ENCODE results near the gene MARCHF3.

Gene MARCHF3

DNA sequence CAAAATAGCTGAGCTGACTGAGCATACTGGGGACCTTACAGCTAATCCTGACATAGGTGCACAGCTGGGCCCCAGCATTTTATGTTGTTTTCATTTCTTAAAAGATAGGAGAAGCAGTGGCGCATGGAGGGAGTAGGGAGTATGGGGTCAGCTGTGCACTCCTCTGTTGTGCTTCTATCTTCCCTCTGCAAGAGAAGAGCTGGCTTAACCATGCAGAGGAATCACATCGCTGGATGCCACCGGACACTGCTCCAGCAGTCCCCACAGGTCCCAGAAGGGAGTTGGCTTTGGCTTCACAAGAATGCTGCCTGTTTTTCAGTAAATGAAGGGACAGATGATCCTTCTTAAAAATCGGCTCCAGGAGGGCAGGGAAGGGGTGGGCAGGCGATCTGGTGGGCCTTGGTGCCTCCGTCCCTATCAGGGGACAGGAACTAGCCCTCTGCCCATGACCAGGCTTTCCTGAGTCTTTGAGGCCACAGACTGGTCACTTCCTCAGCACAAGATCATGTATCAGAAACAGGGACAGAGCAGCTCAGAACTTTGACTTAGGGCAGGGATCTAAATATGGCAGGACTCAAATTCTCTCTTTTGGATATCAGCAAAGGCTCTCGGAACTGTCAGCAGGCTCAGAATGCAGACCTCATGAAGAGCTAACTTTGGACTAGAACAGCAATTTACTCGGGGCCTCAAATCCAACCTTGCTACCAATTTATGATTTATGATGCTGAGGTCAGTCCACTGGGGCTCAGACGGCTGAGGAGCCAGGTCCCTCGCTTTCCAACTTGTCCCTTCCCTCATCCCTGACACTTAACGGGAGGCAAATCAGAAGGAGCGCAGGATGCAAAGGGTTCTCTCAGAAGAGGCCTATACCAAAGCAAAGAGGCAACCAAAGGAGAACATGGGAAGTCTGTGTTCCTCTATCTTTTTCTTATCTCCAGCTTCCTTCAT lies 47.2 kb downstream of the MARCHF3 start:
- no peak for DNase-seq (ENCODE audit: low spot score)

DNA sequence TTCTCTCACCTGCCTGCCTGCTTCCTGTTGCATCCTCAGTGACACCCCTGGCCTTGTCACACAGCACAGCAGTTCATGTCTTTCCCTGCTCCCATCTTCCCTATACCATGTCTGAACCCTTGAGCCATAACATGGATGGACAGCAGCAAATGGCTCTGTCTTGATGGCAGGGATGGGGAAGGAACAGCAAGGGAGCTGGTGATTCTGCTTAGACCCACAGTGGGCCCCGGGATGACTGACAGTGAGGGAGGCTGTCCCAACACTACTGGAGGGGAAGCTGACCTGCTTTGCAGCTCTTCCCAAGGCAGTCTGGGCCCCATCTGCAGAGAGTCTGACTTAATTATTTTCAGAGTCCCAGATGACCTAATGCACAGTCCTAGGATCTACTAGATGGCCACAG lies 48.2 kb downstream of the MARCHF3 start:
- DNase-seq (ENCODE audit: low spot score) = no peak

DNA sequence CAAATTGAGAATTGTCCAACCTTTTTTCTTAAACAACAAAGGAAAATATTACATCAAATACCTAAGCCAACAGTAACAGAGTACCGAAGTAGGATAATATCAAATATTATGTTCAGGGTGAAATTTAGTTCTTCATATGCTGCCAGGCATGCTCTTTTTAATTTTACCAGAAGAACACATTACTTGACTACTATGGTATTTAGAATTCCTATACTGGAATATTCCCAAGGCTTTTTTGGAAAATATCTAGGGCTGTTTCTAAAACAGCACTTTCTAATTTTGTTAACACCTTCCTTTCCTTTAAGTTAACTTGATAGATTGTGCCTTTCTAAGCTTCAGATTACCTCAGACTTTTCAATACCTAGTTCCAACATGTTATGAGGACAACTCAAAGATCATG lies 48.7 kb downstream of the MARCHF3 start:
- DNase-seq (ENCODE audit: low spot score) = no peak

DNA sequence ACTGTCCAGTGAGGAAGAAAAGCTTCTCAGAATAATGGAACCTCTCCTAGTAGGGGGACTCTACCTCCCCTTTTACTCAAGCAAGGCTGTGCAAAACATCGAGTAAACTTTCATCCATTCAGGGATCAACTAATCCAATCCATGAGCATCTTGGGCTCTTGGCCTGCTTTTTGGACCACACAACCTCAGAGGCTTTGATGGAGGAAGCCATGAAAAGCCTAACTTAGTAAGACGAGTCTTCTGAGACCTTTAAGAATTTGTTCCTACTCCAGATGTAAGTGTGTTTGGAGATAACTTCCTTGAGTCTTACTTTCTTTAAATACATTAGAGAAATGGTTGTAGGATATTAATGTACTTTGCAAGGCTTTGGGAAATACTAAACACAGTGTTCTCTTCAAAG lies 49.1 kb downstream of the MARCHF3 start:
- no peak for DNase-seq (ENCODE audit: low spot score)

DNA sequence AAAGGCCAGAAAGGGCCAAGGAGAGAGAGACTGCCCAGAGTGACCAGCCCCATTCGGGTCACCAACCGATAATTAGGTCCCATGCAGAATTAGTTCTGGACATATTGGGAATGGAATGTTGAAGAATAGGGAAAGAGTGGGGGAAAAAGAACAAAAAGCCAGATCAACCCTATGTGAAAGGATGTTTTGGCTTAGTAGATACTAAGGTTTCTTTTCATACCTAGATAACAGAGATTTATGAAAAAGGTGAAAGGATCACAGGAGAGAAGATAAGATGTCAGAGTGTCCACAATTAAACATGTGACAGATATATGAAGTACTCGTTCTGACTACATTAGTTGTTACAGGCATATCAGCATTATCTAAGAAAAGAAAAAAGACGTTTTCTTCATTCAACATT lies 52.1 kb downstream of the MARCHF3 start:
- DNase-seq (ENCODE audit: low spot score) = no peak

DNA sequence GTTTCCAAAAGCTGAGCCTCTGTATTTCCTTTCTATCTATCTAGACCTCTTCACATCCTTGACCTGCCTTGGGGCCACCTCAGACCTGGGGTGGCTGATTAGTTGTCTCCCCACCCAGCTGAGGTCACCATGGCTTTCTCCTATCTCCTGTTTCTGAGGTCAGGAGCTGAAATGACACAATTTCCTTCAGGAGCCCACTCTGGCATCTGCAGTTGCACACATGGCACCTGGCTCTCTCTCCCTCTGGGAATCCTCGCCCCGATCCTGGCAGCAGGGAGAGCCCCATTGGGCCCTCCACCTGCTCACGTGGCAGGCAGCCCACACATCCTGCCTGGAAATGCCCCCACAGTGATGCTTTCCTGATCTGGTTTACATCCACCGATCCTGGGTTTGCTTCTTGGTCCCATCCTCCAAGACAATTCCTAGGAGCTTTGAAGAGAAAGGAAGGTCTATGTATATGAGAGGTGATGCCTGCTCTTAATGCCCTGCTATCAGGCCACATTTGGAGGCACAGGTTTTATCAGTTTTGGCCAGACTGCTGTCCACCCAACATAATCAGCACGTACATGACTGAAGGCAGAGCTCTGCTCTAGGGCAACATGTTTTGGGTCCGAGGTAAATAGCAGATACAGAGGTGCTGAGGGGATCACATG lies 53.7 kb downstream of the MARCHF3 start:
- DNase-seq (ENCODE audit: low spot score) = peak; percentile 94

DNA sequence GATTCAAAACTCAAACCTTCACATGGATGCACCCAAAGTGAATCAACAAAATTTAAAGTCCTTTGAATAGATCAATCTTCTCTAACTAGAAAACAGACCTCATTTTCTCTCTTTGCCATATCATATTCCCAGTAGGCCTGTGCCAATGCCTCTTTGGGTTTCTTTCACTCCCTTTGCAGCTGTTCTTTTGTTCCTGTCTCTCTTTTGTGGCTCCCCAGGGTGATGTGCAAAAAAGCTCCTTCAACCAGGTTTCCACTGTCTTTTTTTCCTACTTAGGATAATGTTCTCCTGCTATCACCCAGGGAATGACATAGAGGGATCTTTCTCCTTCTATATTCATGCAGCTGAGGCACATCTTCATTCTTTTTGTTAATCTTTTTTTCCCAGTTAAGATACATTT lies 54.6 kb downstream of the MARCHF3 start:
- DNase-seq (ENCODE audit: low spot score) = peak; percentile 47

DNA sequence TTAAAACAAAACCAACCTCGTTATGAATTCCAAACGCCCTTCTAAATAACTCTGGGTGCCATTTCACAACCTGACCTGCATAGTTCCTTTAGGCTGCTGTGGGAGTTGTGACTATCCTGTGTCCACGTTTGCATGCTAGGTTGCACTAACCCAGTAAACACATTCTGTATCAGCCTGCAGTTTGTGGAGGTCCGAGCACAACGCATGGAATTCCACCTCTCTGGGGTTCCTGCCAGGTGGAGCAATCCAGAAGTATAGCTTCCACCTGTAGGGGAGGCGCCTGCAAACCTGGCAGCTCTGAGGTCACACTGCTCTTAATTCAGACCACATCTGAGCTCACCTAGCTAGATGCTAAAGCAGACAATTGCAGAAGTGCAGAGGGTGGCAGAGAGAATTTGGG lies 57.2 kb downstream of the MARCHF3 start:
- no peak for DNase-seq (ENCODE audit: low spot score)

DNA sequence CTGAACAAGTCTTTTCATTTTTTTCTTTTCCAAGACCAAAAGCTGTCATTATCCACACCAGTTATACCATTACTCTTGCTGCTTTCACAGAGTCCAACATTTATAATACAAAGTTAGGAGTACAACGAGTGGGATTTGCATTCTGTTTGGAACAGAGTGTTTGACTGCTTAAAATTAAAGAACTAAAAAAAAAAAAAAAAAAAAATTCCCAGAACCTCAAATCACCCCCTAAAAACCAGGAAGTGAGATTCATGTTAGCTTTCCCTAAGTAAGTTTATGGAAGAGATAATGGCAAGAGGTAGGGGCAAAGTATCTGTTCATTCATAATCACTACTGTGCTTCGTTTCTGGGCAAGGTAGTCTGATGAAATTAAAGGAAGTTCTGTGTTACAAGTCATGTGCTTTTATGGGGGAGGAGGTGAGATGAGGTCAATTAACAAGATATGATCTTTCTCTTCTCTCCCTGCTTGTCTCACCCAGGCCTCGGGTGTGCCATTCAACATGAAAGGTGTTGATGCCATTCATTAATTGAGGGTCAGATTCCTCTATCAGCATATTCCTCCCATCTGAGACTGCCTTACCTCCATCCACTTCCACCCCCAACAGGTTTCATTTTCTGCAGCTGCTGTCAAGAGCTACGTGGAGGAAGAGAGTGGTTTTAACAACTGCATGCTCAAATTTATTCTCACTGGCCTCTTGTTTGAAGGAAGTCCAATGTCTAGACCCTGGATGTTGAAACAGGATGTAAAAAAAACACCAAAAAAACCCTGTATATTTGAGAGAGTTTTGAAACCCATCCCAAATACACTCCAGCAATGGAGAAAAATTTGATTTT lies 58.1 kb downstream of the MARCHF3 start:
- DNase-seq (ENCODE audit: low spot score) = peak; percentile 72

DNA sequence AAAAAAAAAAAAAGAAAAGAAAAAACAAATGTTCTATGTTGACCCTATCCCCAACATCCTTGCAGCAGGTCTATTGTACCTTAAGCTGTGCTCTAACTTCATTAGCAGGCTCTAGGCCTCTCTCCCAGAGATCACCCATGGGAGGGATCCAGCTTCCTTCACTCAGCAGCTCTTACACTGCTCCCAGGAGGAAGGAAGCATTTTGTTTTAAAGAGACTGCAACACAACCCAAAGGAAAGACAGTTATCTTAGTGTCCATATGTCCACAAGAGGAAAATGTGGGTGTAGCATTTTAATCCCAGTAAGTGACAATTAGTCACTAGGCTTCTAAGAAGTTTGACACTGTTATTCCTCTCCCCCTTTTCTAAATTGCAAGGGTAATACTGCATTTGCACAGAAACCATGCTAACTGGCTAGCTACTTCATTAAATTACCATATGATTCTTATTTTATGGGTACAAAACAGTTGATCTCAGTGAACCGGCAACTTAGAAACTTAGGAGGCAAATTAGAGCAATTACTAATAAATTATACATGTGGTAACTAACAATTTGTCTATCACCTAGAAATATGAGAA lies 58.8 kb downstream of the MARCHF3 start:
- DNase-seq (ENCODE audit: low spot score) = peak; percentile 75

DNA sequence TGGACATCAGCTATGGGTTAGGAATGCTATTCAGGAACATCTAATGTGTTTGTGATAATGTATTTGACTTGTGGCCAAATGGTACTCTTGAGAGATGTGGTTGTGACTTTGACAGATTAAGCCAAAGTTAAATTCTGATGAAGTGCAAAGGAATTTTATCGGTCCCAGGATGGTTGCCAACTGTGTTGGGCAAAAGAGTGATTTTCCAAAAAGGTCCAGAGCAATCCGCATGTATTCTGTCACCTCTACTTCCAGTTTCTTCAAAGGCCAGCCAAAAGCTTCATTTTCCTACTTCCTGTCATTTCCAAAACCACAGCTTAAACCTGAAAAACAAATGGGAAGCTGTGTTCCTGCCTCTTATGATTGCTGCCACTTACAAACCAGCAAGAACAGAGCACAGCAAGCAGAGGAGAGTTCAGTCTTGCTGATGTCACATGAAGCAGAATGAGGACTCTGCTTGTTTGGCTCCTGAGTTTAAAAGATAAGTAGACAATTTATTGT lies 59.8 kb downstream of the MARCHF3 start:
- no peak for DNase-seq (ENCODE audit: low spot score)

DNA sequence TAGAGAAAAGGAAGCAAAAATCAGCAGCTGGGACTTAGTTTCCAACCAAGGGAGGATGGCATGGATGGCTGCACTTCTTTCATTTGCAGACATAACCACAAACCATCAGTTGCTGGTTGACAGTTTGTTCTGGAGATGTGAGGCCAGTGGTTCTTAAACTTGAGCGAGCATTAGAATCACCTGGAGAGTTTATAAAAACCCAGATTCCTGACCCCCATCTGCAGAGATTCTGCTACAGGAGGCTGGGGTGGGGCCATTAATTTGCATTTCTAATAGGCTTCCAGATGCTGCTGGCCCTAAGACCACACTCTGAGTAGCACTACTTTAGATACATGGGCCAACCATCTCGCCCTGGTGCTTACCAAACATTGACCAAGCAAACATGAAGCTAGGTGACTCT lies 60.8 kb downstream of the MARCHF3 start:
- DNase-seq (ENCODE audit: low spot score) = no peak

DNA sequence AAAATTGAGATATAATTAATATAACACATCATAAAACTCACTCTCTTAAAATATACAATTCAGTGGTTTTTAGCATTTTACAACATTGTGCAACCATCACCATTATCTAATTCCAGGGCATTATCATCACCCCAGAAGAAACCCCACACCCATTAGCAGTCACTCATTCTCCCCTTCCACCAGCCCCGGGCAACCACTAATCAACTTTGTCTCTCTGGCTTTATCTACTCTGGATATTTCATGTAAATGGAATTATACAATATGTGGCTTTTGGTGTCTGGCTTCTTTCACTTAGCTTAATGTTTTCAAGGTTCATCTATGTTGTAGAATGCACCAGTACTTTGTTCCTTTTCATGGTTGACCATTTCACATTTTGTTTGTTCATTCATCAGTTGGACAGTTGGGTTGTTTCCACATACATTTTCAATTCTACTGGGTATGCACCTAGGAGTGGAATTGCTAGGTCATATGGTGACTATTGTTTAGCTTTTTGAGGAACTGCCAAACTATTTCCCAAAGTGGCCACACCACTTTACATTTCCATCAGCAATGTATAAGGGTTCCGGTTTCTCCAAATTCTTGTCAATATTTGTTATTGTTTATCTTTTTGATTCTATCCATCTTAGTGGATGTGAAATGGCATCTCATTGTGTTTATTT lies 62.4 kb downstream of the MARCHF3 start:
- no peak for DNase-seq (ENCODE audit: low spot score)

DNA sequence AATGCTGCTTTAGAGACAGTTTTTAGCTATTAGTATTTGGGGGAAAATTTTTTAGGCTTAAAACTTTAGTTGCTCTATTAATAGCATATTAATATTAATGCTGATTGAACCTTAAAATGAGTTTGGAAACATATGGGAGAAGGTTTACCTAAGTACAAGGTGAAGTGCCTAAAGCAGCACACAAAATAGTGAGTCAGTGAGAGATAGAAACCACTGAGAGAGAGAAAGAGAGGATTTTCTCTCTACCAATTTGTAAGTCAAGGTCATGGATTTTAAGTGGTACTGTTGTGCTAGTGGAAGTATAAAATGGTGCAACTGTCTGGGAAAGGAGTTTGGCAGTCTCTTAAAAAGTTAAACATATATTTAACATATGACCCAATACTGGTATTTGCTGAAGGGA lies 64.9 kb downstream of the MARCHF3 start:
- DNase-seq (ENCODE audit: low spot score) = no peak

DNA sequence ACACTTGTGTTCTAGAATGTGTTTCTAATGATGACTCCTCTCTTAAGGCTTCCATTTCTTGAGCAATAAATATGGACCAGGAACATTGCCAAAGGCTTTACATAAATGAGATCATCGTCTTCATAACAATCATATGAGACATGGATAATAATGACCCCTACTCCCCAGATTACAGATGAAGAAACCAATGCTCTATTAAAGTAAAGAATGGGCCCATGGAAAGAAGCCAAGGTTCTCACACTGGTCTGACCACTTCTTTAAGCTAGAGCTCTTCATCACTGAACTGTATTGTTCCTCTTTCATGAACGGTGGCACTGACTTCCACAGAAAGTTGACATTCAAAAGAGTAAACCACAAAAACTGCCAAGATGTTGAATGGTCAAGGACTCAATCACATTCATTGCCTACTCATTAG lies 65.3 kb downstream of the MARCHF3 start:
- DNase-seq (ENCODE audit: low spot score) = no peak

DNA sequence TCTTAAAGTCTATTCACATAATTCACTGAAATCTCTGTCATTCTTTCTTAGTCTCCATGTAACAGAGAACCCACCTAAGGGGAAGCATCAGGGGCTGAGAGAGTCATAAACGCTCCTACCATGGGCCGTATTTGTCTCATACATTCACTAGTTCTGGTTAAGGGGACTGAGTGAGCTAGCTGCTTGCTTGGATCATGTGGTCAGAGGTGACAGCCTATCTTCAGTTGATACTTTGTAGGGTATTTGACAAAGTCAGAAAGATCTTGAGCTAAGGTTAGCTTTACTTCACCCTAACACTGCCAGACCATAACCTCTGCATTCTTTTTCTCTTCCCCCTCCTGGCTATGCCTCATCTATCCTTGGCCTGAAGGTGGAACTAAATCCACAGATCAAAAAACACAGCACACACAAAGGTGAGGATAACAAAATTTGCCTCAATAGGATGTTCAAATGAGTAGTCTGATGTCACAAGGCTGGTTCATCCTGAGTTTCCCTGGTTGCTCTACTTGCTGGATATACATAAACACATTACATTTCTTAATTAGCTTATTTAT lies 66.5 kb downstream of the MARCHF3 start:
- no peak for DNase-seq (ENCODE audit: low spot score)

DNA sequence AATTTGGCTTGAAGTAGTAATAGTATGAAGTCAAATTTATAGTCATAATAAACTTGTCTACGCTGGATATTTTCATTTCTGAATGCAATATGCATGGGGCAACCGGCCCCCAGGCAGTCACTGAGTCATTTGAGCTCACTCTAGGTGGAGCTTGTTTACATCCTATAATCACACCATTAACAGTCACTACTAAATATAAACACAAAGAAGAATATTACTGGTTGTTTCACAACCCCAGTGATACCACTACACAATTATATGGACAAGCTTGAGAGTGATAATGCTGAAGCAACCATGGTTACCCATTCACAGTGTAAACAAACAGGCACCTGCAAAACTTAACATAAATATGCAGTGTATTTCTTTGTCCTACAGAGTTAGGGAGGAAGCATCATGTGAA lies 68.7 kb downstream of the MARCHF3 start:
- DNase-seq (ENCODE audit: low spot score) = peak; percentile 49

DNA sequence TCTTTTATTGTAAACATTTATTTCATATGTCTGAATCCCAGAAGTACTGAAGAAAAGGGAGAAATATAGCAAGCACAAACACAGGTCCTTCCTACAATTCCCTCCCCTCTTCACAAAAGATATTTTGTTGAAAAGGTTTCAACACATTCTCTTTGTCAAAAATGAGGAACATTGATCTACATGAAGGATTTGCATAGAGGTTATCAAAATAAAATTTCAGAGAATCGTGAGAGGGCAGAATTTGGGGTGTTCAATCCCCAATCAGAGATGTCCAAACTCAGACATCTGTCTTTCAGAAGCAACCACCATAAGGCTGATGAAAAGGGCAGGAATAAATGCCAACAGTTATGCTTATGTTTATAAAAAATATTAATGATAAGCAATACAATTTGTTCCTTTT lies 69.2 kb downstream of the MARCHF3 start:
- DNase-seq (ENCODE audit: low spot score) = no peak

DNA sequence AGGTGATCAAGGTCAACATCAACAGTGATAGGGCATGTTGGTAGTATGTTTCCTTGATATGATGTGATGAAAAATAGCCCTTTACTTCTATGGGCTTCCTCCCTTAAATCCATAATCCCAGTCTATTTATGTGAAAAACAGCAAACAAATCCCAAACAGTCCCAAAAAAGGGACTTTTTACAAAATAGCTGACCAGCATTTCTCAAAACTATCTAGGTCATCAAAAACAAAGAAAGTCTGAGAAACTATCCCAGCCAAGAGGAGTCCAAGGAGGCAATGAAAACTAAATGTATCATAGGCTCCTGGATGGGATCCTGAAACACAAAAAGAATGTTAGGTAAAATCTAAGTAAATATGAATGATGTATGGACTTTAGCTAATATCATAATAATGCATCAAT lies 71.2 kb downstream of the MARCHF3 start:
- no peak for DNase-seq (ENCODE audit: low spot score)

DNA sequence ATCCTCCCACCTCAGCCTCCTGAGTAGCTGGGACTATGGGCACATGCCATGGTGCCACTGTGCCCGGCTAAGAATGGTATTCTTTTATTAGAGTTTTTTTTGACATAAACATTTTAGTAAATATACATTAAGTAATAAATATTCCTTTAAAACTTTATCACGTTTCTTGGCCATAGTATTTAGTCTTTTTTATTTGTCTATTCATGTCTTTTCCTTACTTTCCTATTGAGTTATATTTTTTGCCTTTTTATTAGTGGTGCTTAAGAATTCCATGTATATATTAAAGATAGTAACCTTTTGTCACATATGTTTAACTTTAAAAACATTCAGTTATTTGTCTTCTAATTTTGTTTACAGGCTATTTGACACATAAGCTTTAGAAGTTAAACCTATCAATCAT lies 73.4 kb downstream of the MARCHF3 start:
- DNase-seq (ENCODE audit: low spot score) = no peak

DNA sequence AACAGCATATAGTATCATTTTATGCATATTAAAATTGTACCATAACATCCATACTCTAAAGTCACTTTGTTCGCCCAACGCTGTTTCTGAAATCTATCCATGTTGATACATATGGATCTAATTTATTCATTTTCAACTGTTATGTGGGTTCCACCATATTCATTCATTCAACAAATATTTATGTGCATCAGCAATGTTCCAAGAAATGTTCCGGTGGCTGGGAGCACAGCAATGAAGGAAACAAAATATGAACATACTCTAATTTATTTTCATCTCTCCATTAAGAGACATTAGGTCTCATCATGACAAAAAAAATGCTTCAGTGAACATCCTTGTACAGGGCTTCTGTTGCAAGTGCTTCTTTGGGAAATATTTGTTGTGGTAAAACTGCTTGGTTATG lies 75.4 kb downstream of the MARCHF3 start:
- no peak for DNase-seq (ENCODE audit: low spot score)

Data from hematopoietic multipotent progenitor cell treated with erythropoietin and hydrocortisone succinate and interleukin-3 and kit ligand, for 15 days (in vitro differentiated cells).